SU-DHL-6 (cell line): Measurements from ENCODE around the gene WNT2B.

ENCODE experiments used
- CTCF ChIP-seq: fragments of 200-600 bp; sonication (generic); IDR thresholded peaks from one replicate; pipeline ENCODE4 v1.5.1; 2017; ENCODE audit warnings: antibody characterized with exemption, mild to moderate bottlenecking, low read length, moderate library complexity; ENCODE audit not compliant: insufficient read depth, poor library complexity, severe bottlenecking
- EZH2phosphoT487 ChIP-seq: fragments of 200-600 bp; sonication (generic), shearing (Covaris generic); conservative IDR thresholded peaks from 2 replicates; pipeline ENCODE4 v1.6.1; 2018; ENCODE audit warnings: mild to moderate bottlenecking, antibody characterized with exemption, low read length, moderate library complexity, mixed read lengths

- TF ChIP-seq CTCF (no peak), EZH2phosphoT487 (no peak)
Measured at GRCh38 chr1:112576240-112576639, 67.5 kb downstream of the WNT2B start.
